Activated B cell treated with CpG ODN at 0.5 μM for 24 hours (primary cell): ENCODE data around the gene C3orf33. TPM values are rescaled to one million over a fixed set of nuclear protein-coding genes. Genes with fewer than 3 reads are reported as not detected.
A peak's percentile ranks its signal among the peaks of the same experiment; 100 is the strongest.
"Not testable (repeated sequence)": the region's sequence is repeated elsewhere in the genome, so short reads cannot be mapped to it uniquely, and the experiment has no call there.

ENCODE experiments used
- ATAC-seq: fragments of 200-7000 bp; cut with Tn5 transposase; one replicate; pipeline ENCODE4 v1.10.0; 2021; ENCODE audit warnings: low read depth, mild to moderate bottlenecking, moderate library complexity
- CTCF ChIA-PET: fragments of 350-600 bp; sonication (Branson Sonifier 250); formaldehyde crosslinking; loops from one replicate; lab custom pipeline; 2021; ENCODE audit warnings: antibody characterized with exemption; lab: Charles Lee
- POLR2A ChIA-PET: fragments of 350-600 bp; sonication (Branson Sonifier 250); formaldehyde crosslinking; loops from one replicate; lab custom pipeline; 2021; ENCODE audit warnings: antibody characterized with exemption; lab: Charles Lee
- DNase-seq: peaks from one replicate; pipeline ENCODE4 v3.0.0; 2022
- H3K27ac Mint-ChIP-seq: one replicate; pipeline ENCODE4 v1.8.0; 2020; ENCODE audit warnings: mixed read lengths
- H3K27me3 Mint-ChIP-seq: one replicate; pipeline ENCODE4 v1.8.0; 2021; ENCODE audit warnings: mixed read lengths
- H3K36me3 Mint-ChIP-seq: one replicate; pipeline ENCODE4 v1.8.0; 2021; ENCODE audit warnings: low read depth, mixed read lengths
- H3K4me1 Mint-ChIP-seq: one replicate; pipeline ENCODE4 v1.8.0; 2021; ENCODE audit warnings: mixed read lengths
- H3K4me3 Mint-ChIP-seq: one replicate; pipeline ENCODE4 v1.8.0; 2020; ENCODE audit warnings: mild to moderate bottlenecking, mixed read lengths
- H3K9me3 Mint-ChIP-seq: one replicate; pipeline ENCODE4 v1.8.0; 2020; ENCODE audit warnings: mixed read lengths
- intact Hi-C: fragments of 100-400 bp; cut with micrococcal nuclease; formaldehyde crosslinking; loops from one replicate; pipeline ENCODE4 v1.15.1; 2024
- total RNA-seq: library from RNA; stranded (reverse); gene quantifications from 2 replicates; pipeline ENCODE4 v1.2.3, GENCODE V29; 2022
- TF ChIP-seq, protein P1 (sequence below): fragments of 200-600 bp; IDR thresholded peaks from one replicate; pipeline ENCODE4 v1.8.0; 2022; ENCODE audit warnings: antibody characterized with exemption, mild to moderate bottlenecking

C3orf33 gene
- total RNA-seq, 1 donor from 2014 or later: 1.6 TPM

DNA sequence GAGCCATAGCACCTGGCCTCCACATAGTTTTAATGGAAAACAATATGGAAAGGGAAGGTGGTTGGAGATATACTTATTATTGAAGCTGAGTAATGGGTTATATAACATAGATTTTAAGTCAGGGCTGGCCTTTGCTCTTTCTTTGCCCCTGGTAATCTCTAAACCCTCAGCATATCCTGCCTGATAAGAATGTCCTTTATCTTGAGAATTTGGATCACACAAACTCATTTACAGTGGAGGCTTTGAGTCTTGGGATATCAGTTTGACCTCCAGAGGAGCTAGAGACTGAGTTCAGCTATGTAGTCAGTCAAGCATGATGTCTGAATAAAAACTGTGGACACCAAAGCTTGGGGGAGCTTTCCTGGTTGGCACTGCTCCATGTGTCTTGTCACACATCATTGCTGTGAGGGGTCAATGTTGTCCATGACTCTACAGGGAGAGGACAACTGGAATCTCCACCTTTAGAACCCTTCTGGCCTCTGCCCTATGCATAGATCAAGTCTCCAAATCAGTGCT lies 9.0 kb upstream of the C3orf33 start:
- Mint-ChIP-seq H3K4me1 (no peaks in the 10 kb centered on the region), H3K36me3 (peaks cover 2% of the 10 kb centered on the region), H3K27me3 (no peaks in the 10 kb centered on the region), H3K9me3 (no peaks in the 10 kb centered on the region), H3K27ac (no peak overlapping the region), H3K4me3 (no peak overlapping the region)
- no peak for DNase-seq
- TF ChIP-seq, protein P1, sequence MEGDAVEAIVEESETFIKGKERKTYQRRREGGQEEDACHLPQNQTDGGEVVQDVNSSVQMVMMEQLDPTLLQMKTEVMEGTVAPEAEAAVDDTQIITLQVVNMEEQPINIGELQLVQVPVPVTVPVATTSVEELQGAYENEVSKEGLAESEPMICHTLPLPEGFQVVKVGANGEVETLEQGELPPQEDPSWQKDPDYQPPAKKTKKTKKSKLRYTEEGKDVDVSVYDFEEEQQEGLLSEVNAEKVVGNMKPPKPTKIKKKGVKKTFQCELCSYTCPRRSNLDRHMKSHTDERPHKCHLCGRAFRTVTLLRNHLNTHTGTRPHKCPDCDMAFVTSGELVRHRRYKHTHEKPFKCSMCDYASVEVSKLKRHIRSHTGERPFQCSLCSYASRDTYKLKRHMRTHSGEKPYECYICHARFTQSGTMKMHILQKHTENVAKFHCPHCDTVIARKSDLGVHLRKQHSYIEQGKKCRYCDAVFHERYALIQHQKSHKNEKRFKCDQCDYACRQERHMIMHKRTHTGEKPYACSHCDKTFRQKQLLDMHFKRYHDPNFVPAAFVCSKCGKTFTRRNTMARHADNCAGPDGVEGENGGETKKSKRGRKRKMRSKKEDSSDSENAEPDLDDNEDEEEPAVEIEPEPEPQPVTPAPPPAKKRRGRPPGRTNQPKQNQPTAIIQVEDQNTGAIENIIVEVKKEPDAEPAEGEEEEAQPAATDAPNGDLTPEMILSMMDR: no peak
- ChIA-PET CTCF (interaction anchor here (1.4 kb wide), 1 partner anchor 9 kb away, joined by 4 read pairs; the partner anchor contains the start of gene C3orf33), POLR2A (interaction anchor here (0.6 kb wide), 1 partner anchor 21 kb away, joined by 8 read pairs; no protein-coding TSS in a partner anchor)
- intact Hi-C loops: no loop called here
- no peak for ATAC-seq

DNA sequence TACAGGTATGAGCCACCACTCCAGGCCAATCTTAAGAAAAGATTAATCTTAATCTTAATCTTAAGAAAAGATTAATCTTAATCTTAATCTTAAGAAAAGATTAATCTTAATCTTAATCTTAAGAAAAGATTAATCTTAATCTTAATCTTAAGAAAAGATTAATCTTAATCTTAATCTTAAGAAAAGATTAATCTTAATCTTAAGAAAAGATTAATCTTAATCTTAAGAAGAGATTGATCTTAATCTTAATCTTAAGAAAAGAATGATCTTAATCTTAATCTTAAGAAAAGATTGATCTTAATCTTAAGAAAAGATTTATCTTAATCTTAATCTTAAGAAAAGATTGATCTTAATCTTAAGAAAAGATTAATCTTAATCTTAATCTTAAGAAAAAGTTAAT lies 7.1 kb upstream of the C3orf33 start:
- H3K27ac Mint-ChIP-seq, H3K36me3 Mint-ChIP-seq, CTCF ChIA-PET, intact Hi-C loops, H3K4me1 Mint-ChIP-seq, H3K9me3 Mint-ChIP-seq, DNase-seq, ATAC-seq, POLR2A ChIA-PET, H3K4me3 Mint-ChIP-seq, H3K27me3 Mint-ChIP-seq: not testable (repeated sequence)

GRCh38 chr3:155809181-155809580 lies 3.1 kb upstream of the C3orf33 start:
- H3K36me3 Mint-ChIP-seq: peaks cover 4% of the 10 kb centered on the region
- H3K4me1 Mint-ChIP-seq: peaks cover 3% of the 10 kb centered on the region
- TF ChIP-seq, protein P1: no peak
- CTCF ChIA-PET: no interaction called here
- peaks cover 6% of the 10 kb centered on the region for H3K27me3 Mint-ChIP-seq
- H3K4me3 Mint-ChIP-seq: no peak overlapping the region
- DNase-seq (no peak), ATAC-seq (no peak)
- POLR2A ChIA-PET: no interaction called here
- no peak overlapping the region for H3K27ac Mint-ChIP-seq
- H3K9me3 Mint-ChIP-seq: no peaks in the 10 kb centered on the region
- intact Hi-C loops: loop anchor here (5.0 kb wide), 1 partner anchor 67 kb away; no protein-coding TSS in a partner anchor

- POLR2A ChIA-PET: no interaction called here
Observed at GRCh38 chr3:155807823-155808222, 1.7 kb upstream of the C3orf33 start.

DNA sequence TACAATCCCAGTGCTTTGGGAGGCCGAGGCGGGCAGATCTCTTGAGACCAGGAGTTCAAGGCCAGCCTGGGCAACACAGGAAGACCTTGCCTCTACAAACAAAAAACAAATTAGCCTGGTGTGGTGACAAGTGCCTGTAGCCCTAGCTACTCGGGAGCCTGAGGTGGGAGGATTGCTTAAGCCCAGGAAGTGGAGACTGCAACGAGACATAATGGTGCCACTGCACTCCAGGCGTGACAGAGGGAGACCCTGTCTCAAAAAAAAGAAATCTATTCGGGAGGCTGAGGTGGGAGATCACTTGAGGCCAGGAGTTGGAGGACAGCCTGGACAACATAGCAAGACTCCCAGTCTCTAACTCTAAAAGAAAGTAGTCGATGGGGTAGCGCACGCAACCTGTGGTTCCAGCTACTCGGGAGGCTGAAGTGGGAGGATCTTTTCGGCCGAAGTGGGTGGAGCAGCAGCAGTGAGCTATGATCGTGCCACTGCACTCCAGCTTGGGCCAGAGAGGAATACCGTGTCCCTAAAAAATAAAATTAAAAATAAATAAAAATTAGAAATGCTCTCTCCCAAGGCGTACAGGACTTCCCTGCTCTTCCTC lies 775 bp downstream of the C3orf33 start:
- H3K4me1 Mint-ChIP-seq: peaks cover 3% of the 10 kb centered on the region
- H3K36me3 Mint-ChIP-seq: peaks cover 4% of the 10 kb centered on the region
- ChIA-PET CTCF (interaction anchor here (0.6 to 3.4 kb wide), 23 partner anchors 9 to 704 kb away, joined by 3 to 25 read pairs (median 4); partner anchors contain the start of genes GMPS, PLCH1 and SLC33A1), POLR2A (interaction anchor here (0.6 to 2.0 kb wide), 5 partner anchors 48 to 1356 kb away, joined by 3 to 21 read pairs (median 5); partner anchors contain the start of genes GMPS and SLC33A1)
- no peak for DNase-seq
- H3K27ac Mint-ChIP-seq: peak overlapping the region; percentile 80
- TF ChIP-seq, protein P1: no peak
- no peaks in the 10 kb centered on the region for H3K9me3 Mint-ChIP-seq
- H3K4me3 Mint-ChIP-seq: peak overlapping the region; percentile 90
- ATAC-seq: peak; percentile 10
- H3K27me3 Mint-ChIP-seq: peaks cover 6% of the 10 kb centered on the region
- intact Hi-C loops: loop anchor here (5.0 kb wide), 1 partner anchor 63 kb away; no protein-coding TSS in a partner anchor

More at GRCh38 chr3:155807823-155808222, 1.7 kb upstream of the C3orf33 start:
- H3K27ac Mint-ChIP-seq: no peak overlapping the region
- peaks cover 3% of the 10 kb centered on the region for H3K4me1 Mint-ChIP-seq
- H3K4me3 Mint-ChIP-seq: no peak overlapping the region
- no peak for ATAC-seq
- TF ChIP-seq, protein P1: no peak
- no peaks in the 10 kb centered on the region for H3K9me3 Mint-ChIP-seq
- intact Hi-C loops: loop anchor here (2.0 to 5.0 kb wide), 3 partner anchors 13 to 701 kb away; no protein-coding TSS in a partner anchor
- no peak for DNase-seq
- H3K36me3 Mint-ChIP-seq: peaks cover 4% of the 10 kb centered on the region
- CTCF ChIA-PET: interaction anchor here (3.4 kb wide), 1 partner anchor 63 kb away, joined by 25 read pairs; the partner anchor contains the start of gene GMPS
- H3K27me3 Mint-ChIP-seq: peaks cover 6% of the 10 kb centered on the region
